ENCODE measurements around the gene DNTT.

Gene DNTT

DNA sequence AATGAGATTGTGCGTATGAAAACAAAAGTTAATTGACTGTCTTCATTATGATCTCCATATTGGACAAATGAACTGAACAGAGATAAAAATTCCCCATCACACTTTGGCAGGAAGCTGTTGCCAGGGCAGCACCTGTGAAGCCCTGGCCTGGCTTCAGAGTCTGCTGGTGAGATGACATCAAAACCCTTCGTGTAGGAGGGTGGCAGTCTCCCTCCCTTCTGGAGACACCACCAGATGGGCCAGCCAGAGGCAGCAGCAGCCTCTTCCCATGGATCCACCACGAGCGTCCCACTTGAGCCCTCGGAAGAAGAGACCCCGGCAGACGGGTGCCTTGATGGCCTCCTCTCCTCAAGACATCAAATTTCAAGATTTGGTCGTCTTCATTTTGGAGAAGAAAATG, at the start of gene DNTT:
Gene DNTT (plus strand): TSS at position 205 of the 400 bp plus-strand sequence. CDS start 64 bp downstream, at position 269.
- no peak within 1 kb of the TSS for H3K9ac ChIP-seq (ENCODE audit: low read depth, low read length)
- no peaks in the 10 kb centered on the region for H3K9me3 ChIP-seq (ENCODE audit: control insufficient read depth, insufficient read depth, low read length)
- no peaks in the 10 kb centered on the region; the same call in 1 of the 2 replicates for H3K36me3 ChIP-seq (ENCODE audit: insufficient read depth, low read length)
- H3K4me1 ChIP-seq (ENCODE audit: insufficient read depth, low read length): peaks cover 28% of the 10 kb centered on the region

DNA sequence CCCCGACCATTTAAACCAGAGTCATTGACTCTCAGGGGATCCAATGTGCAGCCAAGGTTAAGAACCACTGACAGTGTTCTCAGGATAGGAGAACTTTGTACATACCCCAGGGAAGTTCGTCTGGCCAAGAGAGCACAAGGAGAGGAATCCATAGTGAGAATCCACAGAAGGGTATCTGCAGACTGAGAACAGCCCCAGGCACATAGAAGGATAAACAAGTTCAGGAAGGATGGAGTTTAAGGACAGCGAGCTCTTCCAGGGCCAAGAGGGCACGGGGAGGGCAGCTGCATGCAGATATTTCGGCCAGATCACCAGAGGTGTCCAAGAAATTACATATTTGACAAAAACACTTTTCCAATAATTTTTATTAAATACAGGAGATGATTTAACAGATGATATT, 49.3 kb upstream of the DNTT start:
- Histone ChIP-seq H3K36me3 (ENCODE audit: insufficient read depth, low read length) (no peaks in the 10 kb centered on the region), H3K9ac (ENCODE audit: low read depth, low read length) (no peak overlapping the region), H3K9me3 (ENCODE audit: control insufficient read depth, insufficient read depth, low read length) (no peaks in the 10 kb centered on the region), H3K4me1 (ENCODE audit: insufficient read depth, low read length) (peaks cover 9% of the 10 kb centered on the region)

DNA sequence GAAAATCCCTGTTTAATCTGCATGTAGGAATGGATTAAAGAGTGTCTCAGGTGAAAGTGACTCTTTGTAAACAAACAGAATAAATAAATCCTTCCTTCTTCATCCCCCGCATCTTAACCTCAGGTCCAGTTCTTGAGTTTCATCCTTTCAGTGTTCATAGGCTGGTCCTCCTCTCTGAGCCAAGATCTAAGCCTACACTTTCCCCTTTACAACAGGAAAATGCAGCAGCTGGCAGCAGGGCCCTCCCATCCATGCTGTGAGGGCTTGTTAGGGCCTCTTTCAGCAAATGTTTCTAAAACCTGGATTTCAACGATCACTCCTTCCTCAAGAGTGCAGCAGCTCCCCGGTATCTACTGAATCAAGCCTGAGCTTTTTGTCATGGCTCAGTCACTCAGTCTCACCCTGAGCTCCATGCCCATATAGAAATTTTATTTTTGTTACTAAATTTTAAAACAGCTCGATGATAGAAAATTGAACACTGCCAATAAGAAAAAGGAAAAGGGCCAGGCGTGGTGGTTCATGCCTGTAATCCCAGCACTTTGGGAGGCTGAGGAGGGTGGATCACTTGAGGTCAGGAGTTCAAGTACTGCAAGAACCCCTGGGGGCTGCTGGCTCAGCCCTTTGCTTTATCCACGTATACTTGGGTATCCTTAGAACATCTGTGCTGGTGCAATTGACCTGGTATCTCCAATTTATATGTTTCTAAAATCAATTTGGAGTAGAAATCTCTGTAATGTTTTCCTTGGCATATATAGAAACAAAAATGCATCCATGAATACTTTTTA, 48.5 kb upstream of the DNTT start:
- Histone ChIP-seq H3K36me3 (ENCODE audit: insufficient read depth, low read length) (no peaks in the 10 kb centered on the region), H3K9me3 (ENCODE audit: control insufficient read depth, insufficient read depth, low read length) (no peaks in the 10 kb centered on the region), H3K9ac (ENCODE audit: low read depth, low read length) (no peak overlapping the region), H3K4me1 (ENCODE audit: insufficient read depth, low read length) (peaks cover 9% of the 10 kb centered on the region)

DNA sequence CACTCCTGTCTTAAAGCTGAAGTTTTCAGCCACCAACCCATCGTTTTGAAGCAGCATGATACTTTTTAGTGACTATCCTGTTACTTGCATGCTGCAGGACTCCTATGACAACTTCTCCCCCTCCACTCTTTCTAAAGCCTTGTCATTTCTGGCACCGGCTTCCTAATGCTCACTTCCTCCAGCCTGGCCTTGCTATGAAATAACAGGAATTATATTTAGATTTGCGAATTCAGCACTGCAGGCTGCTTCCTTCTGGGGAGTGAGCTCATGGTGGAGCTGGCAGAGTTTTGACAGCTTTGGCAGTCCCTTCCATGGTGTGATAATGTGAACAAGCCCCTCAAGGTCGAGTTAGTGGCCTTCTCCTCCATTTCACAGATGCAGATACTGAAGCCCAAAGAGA, 46.3 kb upstream of the DNTT start:
- Histone ChIP-seq H3K9me3 (ENCODE audit: control insufficient read depth, insufficient read depth, low read length) (no peaks in the 10 kb centered on the region), H3K9ac (ENCODE audit: low read depth, low read length) (no peak overlapping the region), H3K36me3 (ENCODE audit: insufficient read depth, low read length) (no peaks in the 10 kb centered on the region), H3K4me1 (ENCODE audit: insufficient read depth, low read length) (peaks cover 9% of the 10 kb centered on the region)

DNA sequence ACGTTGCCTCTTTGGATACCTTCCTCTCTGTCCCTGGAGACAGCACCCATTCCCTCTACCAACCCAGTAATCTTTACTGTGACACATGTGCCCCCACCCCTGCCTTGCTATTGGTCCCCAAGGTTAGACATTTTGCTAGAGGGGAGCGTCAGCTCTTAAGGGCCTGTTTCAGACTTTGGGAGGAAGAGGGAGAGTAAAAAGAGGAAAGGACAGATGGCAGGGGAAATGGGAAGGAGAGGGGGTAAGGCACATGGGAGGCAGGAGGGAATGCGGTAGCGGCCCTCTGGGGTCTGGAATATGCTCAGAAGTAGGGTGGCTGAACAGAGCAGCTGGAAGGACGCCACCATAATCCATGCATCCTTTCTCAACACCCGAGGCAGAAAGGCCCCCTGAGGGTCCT, 45.1 kb upstream of the DNTT start:
- H3K36me3 ChIP-seq (ENCODE audit: insufficient read depth, low read length): no peaks in the 10 kb centered on the region
- no peaks in the 10 kb centered on the region for H3K9me3 ChIP-seq (ENCODE audit: control insufficient read depth, insufficient read depth, low read length)
- H3K9ac ChIP-seq (ENCODE audit: low read depth, low read length): no peak overlapping the region
- H3K4me1 ChIP-seq (ENCODE audit: insufficient read depth, low read length): peaks cover 13% of the 10 kb centered on the region

DNA sequence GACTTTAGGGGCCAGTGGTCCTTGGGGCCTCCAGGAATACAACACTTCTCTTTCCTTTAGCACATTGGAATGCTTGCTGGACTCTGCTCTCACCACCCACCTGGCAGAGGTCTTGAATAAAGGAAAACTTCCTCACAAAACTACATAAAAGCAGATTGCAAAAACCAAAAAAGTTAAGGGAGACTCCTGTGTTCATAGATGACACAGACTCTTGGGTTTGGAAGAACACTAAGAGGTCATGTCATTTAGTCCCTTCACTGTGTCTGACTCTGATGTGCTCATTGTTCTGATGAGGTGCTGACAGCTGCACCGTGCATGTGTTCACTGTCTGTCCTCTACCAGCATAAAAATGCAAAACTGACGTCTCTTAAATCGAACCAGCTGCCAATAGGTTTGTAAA, 44.2 kb upstream of the DNTT start:
- H3K9ac ChIP-seq (ENCODE audit: low read depth, low read length): no peak overlapping the region
- H3K4me1 ChIP-seq (ENCODE audit: insufficient read depth, low read length): peaks cover 13% of the 10 kb centered on the region
- H3K36me3 ChIP-seq (ENCODE audit: insufficient read depth, low read length): no peaks in the 10 kb centered on the region

DNA sequence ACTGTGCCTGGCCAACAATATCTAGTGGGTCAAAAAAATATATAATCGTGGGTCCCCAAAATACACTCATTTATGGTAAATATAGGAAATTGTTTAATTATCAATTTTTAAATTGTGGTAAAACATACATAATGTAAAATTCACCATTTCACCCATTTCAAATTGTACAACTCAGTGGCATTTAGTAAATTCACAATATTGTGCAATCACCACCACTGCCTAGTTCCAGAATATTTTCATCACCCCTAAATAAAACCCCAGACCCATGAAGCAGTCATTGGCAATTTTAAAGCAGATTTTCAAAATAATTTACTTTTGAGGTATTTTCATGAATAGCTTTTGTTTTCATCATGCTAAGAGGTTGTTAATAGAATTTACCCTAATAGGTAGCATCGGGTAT, 43.1 kb upstream of the DNTT start:
- H3K9ac ChIP-seq (ENCODE audit: low read depth, low read length): no peak overlapping the region
- no peaks in the 10 kb centered on the region for H3K9me3 ChIP-seq (ENCODE audit: control insufficient read depth, insufficient read depth, low read length)
- H3K4me1 ChIP-seq (ENCODE audit: insufficient read depth, low read length): peaks cover 3% of the 10 kb centered on the region; the same call in 1 of the 2 replicates
- no peaks in the 10 kb centered on the region for H3K36me3 ChIP-seq (ENCODE audit: insufficient read depth, low read length)

More for the DNA sequence above, 44.2 kb upstream of the DNTT start:
- no peaks in the 10 kb centered on the region for H3K9me3 ChIP-seq (ENCODE audit: control insufficient read depth, insufficient read depth, low read length)

DNA sequence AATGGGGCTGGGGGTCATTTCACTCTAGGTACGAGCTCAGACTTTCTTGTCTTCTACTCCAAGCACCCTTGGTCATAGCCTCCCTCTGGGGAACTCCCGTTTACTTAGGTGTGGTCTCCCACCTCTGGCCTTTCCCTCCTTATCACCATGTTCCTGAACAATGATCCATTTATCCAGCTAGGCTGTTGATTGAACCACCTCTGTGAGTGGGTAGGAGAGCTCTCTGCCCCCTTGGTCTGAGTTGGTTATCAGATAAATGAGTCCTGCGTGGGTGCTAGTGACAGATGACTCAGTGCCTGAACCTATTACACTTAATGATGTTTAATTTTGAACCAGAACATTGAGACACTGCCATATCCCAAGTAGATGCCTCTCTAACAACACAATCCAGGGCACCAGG, 42.3 kb upstream of the DNTT start:
- H3K9me3 ChIP-seq (ENCODE audit: control insufficient read depth, insufficient read depth, low read length): no peaks in the 10 kb centered on the region
- H3K36me3 ChIP-seq (ENCODE audit: insufficient read depth, low read length): no peaks in the 10 kb centered on the region
- H3K9ac ChIP-seq (ENCODE audit: low read depth, low read length): no peak overlapping the region
- H3K4me1 ChIP-seq (ENCODE audit: insufficient read depth, low read length): peaks cover 3% of the 10 kb centered on the region; the same call in 1 of the 2 replicates

DNA sequence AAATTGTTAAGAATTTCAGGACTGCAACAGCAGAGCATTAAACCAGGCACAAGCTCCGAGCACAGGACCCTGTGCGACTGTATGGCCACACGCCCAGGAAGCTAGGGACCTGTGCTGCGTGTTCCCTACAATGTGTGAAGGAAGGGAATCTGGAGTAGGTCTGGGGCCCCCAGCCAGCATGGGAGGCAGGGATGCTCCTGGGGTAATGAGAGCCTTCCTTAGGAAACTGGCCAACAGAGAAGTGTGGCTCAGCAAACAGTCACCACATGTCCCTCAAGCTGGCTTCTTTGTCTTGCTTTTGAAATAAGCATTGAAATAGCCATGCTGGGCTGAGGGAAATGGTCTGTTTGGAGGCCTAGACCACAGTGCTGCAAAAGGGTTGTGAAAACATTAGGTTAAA, 41.1 kb upstream of the DNTT start:
- Histone ChIP-seq H3K36me3 (ENCODE audit: insufficient read depth, low read length) (no peaks in the 10 kb centered on the region), H3K9me3 (ENCODE audit: control insufficient read depth, insufficient read depth, low read length) (no peaks in the 10 kb centered on the region), H3K9ac (ENCODE audit: low read depth, low read length) (no peak overlapping the region), H3K4me1 (ENCODE audit: insufficient read depth, low read length) (peaks cover 3% of the 10 kb centered on the region; the same call in 1 of the 2 replicates)

DNA sequence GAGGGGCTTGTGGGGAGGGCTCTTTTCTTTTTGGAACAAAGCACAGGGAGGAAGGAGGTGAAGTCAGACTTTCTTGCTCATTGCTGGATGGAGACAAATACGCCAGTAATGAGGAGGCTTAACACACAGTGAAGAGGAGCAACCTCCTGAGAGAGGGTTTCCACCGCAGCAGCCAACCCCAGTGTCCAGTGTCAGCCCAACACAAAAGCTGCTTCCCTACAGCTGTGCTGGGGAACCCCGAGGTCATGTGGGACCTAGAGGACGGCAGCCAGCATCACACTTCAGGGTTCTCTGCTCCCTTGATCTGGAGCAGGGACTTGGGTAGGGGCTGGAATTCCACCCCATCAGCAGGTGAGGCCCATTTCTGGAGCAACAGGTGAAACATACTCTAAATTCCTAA, 40.6 kb upstream of the DNTT start:
- Histone ChIP-seq H3K36me3 (ENCODE audit: insufficient read depth, low read length) (no peaks in the 10 kb centered on the region), H3K9ac (ENCODE audit: low read depth, low read length) (no peak overlapping the region), H3K4me1 (ENCODE audit: insufficient read depth, low read length) (peaks cover 3% of the 10 kb centered on the region; the same call in 1 of the 2 replicates), H3K9me3 (ENCODE audit: control insufficient read depth, insufficient read depth, low read length) (no peaks in the 10 kb centered on the region; the same call in 1 of the 2 replicates)

DNA sequence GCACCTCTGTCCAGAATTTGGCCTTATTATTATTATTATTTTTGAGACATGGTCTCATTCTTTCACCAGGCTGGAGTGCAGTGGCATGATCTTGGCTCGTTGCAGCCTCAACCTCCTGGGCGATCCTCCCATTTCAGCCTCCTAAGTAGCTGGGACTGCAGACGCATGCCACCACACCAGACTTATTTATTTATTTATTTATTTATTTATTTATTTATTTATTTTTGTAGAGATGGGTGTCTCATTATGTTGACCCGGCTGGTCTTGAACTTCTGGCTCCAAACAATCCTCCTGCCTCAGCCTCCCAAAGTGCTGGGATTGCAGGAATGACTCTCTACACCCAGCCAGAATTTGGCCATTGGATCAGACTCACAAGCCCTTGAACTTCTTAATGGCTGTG, 39.3 kb upstream of the DNTT start:
- H3K4me1 ChIP-seq (ENCODE audit: insufficient read depth, low read length): peaks cover 3% of the 10 kb centered on the region; the same call in 1 of the 2 replicates

DNA sequence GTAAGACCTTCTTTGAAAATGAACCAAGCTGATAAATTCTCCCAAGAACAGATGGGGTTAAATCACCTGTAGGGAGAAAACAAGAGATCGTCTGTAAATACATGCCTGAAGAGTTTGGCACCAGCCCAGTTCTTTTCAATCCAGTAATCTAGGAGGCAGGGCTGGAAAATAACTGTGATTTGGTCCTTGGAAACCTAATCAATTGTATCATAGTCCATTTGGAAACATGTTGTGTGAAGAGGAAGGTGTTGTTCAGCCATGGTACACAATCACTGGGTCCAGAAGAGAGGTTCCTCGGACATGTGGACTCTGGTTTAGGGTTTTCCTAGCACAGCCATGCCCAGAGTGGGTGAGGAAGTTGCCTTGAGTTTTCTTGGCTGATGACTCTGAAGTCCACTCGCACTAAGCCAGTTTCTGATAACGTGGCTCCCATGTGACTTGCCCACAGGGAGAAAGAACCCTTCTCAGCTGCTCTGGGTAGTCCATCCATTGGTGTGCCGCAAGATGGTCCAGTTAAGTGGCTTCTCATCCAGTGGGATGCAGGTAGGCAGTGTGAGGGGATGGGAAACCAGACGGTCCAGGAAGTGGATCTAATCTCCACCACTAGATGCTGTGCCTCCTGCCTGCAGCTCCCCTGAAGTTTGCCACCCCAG, 38.0 kb upstream of the DNTT start:
- Histone ChIP-seq H3K36me3 (ENCODE audit: insufficient read depth, low read length) (no peaks in the 10 kb centered on the region), H3K9me3 (ENCODE audit: control insufficient read depth, insufficient read depth, low read length) (no peaks in the 10 kb centered on the region; the same call in 1 of the 2 replicates), H3K4me1 (ENCODE audit: insufficient read depth, low read length) (peaks cover 3% of the 10 kb centered on the region; the same call in 1 of the 2 replicates), H3K9ac (ENCODE audit: low read depth, low read length) (no peak overlapping the region)

More for the DNA sequence above, 39.3 kb upstream of the DNTT start:
- H3K9me3 ChIP-seq (ENCODE audit: control insufficient read depth, insufficient read depth, low read length): no peaks in the 10 kb centered on the region; the same call in 1 of the 2 replicates
- no peaks in the 10 kb centered on the region for H3K36me3 ChIP-seq (ENCODE audit: insufficient read depth, low read length)
- H3K9ac ChIP-seq (ENCODE audit: low read depth, low read length): no peak overlapping the region

DNA sequence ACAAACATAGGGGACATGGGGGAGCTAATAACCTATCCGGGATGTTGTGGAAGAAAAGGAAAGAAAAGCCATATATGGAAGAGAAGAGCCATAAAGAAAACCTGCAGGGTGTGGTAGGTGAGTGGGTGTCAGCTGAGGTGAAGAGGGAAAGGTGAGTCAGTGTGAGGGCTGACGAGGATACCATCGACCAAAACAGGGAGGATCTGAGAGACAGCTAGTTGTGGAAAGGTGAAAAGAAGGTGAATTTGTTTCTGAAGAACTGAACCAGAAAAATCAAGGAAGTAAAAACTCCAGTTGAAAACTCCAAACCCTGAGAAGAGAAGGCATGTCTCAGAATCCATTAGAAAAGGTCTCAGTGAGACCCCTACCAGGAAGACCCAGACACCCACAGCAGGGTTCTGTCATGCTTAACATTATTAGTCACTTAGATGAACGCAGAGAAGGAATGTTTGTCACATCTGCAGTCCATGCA, 37.0 kb upstream of the DNTT start:
- no peaks in the 10 kb centered on the region; the same call in 1 of the 2 replicates for H3K9me3 ChIP-seq (ENCODE audit: control insufficient read depth, insufficient read depth, low read length)
- H3K4me1 ChIP-seq (ENCODE audit: insufficient read depth, low read length): peaks cover 3% of the 10 kb centered on the region; the same call in 1 of the 2 replicates
- no peaks in the 10 kb centered on the region for H3K36me3 ChIP-seq (ENCODE audit: insufficient read depth, low read length)
- no peak overlapping the region for H3K9ac ChIP-seq (ENCODE audit: low read depth, low read length)

DNA sequence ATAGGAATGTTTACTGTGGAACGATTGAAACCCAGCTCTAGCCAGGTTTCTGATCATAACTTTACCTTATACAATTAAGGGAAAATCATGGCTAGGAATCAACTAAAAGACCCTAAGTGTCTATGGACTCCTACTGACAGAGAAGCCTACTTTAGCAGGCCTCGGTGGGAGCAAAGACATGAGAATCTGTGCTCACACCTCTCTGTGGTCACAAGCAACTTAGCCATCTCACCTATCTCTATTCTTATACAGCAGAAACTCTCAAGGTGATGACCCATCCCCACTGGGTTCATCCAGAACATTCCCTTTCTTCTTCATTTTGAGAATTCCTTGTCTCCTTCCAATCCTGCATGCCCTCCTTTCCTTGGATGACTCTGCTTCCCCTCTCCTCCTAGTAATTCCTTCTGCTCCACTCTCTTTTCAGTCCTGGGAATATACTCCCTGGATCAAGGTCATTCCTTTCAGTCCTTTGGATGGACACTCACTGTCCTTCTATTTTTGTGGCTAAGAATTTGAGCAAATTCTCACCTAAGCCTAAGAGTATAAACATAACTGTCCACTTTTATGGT, 35.8 kb upstream of the DNTT start:
- H3K9me3 ChIP-seq (ENCODE audit: control insufficient read depth, insufficient read depth, low read length): no peaks in the 10 kb centered on the region; the same call in 1 of the 2 replicates
- no peak overlapping the region for H3K9ac ChIP-seq (ENCODE audit: low read depth, low read length)
- peaks cover 1% of the 10 kb centered on the region; the same call in 1 of the 2 replicates for H3K4me1 ChIP-seq (ENCODE audit: insufficient read depth, low read length)
- H3K36me3 ChIP-seq (ENCODE audit: insufficient read depth, low read length): no peaks in the 10 kb centered on the region

Data from ES-I3 (cell line).